Thoracic aorta (tissue), 2 donors: Measurements from ENCODE around the gene CDH2. TPM values are rescaled to one million over a fixed set of nuclear protein-coding genes. Genes with fewer than 3 reads are reported as not detected.

Experiments used
- ATAC-seq: fragments of 150-250 bp; one replicate; pipeline ENCODE4 v1.8.0; 2017; ENCODE audit warnings: low read depth; ENCODE audit not compliant: insufficient number of reproducible peaks, low FRiP score
- DNase-seq: peaks from one replicate; pipeline ENCODE4 v3.0.0-alpha.2; 2020; ENCODE audit warnings: low spot score
- H3K27ac ChIP-seq, 2 donors: fragments of 200-600 bp; sonication (generic); 1 replicate in 1 of 2; 2 replicates in 1 of 2; pipeline ENCODE4 v1.5.1; 2016; ENCODE audit warnings: mild to moderate bottlenecking in 2 of 2, moderate library complexity in 2 of 2
- H3K27me3 ChIP-seq: fragments of 200-600 bp; sonication (generic); replicated peaks from 2 replicates; pipeline ENCODE4 v1.6.0; 2016; ENCODE audit warnings: mild to moderate bottlenecking; ENCODE audit not compliant: insufficient read depth
- H3K36me3 ChIP-seq: fragments of 200-600 bp; sonication (generic); one replicate; pipeline ENCODE4 v1.5.1; 2016
- H3K4me1 ChIP-seq, 2 donors: fragments of 200-600 bp; sonication (generic); 1 replicate in 1 of 2; 2 replicates in 1 of 2; pipeline versions ENCODE4 v1.5.1 to v1.6.0; 2016; ENCODE audit warnings: low read depth in 2 of 2, mild to moderate bottlenecking in 1 of 2; ENCODE audit not compliant: control insufficient read depth in 1 of 2
- H3K4me3 ChIP-seq: fragments of 200-600 bp; sonication (generic); 2 replicates; pipeline ENCODE4 v1.5.1; 2016; ENCODE audit warnings: mild to moderate bottlenecking
- H3K9me3 ChIP-seq: fragments of 200-600 bp; sonication (generic); 2 replicates; pipeline ENCODE4 v1.5.1; 2016
- total RNA-seq, 2 donors: library from RNA; depleted of rRNA; stranded (reverse); fragments of >200 nt; gene quantifications; one replicate each; pipeline versions ENCODE4 v1.1.0 to v1.2.3, GENCODE V29; 2016
- TF ChIP-seq, protein P1 (sequence below): fragments of 200-600 bp; sonication (generic); IDR thresholded peaks from one replicate; pipeline ENCODE4 v1.5.1; 2019; ENCODE audit warnings: antibody characterized with exemption

The CDH2 gene
- total RNA-seq, 2 donors from 2014 or later, result 25.9 to 37.9 TPM

GRCh38 chr18:27952741-27953140, 224.2 kb downstream of the CDH2 start:
- Histone ChIP-seq H3K4me1 (peaks cover 7 to 11% of the 10 kb centered on the region in 2 donors), H3K36me3 (no peaks in the 10 kb centered on the region), H3K27me3 (no peaks in the 10 kb centered on the region), H3K9me3 (no peaks in the 10 kb centered on the region), H3K4me3 (no peak overlapping the region), H3K27ac (no peak overlapping the region)
- TF ChIP-seq, protein P1, sequence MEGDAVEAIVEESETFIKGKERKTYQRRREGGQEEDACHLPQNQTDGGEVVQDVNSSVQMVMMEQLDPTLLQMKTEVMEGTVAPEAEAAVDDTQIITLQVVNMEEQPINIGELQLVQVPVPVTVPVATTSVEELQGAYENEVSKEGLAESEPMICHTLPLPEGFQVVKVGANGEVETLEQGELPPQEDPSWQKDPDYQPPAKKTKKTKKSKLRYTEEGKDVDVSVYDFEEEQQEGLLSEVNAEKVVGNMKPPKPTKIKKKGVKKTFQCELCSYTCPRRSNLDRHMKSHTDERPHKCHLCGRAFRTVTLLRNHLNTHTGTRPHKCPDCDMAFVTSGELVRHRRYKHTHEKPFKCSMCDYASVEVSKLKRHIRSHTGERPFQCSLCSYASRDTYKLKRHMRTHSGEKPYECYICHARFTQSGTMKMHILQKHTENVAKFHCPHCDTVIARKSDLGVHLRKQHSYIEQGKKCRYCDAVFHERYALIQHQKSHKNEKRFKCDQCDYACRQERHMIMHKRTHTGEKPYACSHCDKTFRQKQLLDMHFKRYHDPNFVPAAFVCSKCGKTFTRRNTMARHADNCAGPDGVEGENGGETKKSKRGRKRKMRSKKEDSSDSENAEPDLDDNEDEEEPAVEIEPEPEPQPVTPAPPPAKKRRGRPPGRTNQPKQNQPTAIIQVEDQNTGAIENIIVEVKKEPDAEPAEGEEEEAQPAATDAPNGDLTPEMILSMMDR, result no peak
- DNase-seq, result no peak
- no peak for ATAC-seq

DNA sequence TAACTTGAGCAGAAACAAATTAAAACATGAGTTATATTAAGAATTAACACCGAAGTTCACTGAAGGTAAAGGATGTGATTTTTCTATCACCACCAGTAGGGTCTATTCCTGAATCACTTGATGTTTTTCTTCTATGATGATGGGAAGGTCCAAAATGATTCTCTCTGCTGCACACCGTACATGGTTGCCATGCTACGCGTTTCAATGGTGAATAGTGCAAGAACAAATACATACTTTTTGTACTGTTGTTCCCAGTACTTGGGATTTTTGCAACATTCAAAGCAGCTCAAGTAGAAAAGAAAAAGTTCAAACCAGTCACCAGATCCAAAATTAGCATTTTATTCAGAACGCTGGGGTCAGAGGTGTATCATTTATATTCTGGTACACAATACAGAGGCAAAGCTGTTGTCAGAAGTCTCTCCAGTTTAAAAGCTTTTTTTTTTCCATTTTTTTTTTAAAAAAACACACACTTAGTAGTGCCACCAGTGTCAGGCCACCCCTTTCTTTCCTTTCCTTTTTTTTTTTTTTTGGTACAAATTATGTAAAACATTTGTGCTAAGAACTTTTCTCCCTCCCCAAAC, 226.2 kb downstream of the CDH2 start:
- ATAC-seq (no peak), DNase-seq (no peak)
- no peaks in the 10 kb centered on the region for H3K27me3 ChIP-seq
- H3K4me3 ChIP-seq, result no peak overlapping the region
- TF ChIP-seq, protein P1, result no peak
- H3K36me3 ChIP-seq, result no peaks in the 10 kb centered on the region
- H3K27ac ChIP-seq, result no peak overlapping the region
- H3K9me3 ChIP-seq, result no peaks in the 10 kb centered on the region
- peaks cover 7 to 11% of the 10 kb centered on the region in 2 donors for H3K4me1 ChIP-seq

DNA sequence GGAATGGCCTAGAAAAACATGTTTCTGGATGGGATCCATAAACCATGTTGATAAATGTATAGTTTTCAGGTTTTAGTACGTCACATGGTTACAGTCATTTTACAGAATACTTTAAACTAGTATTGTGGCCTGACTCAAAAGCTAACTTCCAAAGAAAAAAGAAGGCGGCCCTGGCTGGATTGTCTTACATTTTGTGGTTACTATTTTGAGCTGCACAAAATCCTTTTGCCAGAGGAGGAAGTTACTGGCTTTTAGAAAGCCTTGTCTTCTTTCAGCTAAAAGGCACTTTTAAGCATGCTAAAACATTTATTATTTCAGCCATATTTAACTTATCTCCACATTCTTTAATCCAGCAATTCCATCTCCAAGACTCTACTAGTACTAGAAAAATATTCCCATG, 227.9 kb downstream of the CDH2 start:
- ATAC-seq (no peak), DNase-seq (no peak)
- Histone ChIP-seq H3K9me3 (no peaks in the 10 kb centered on the region), H3K27me3 (no peaks in the 10 kb centered on the region), H3K4me3 (no peak overlapping the region), H3K27ac (peak overlapping the region in 1 of 2 donors; percentile 3), H3K36me3 (no peaks in the 10 kb centered on the region), H3K4me1 (peaks cover 7 to 11% of the 10 kb centered on the region in 2 donors)
- TF ChIP-seq, protein P1, result no peak

- DNase-seq (no peak), ATAC-seq (no peak)
- TF ChIP-seq, protein P1, result no peak
- Histone ChIP-seq H3K27ac (no peak overlapping the region), H3K4me3 (no peak overlapping the region), H3K9me3 (no peaks in the 10 kb centered on the region), H3K36me3 (no peaks in the 10 kb centered on the region), H3K27me3 (no peaks in the 10 kb centered on the region), H3K4me1 (no peaks in the 10 kb centered on the region)
Measured at GRCh38 chr18:27942706-27943105, 234.2 kb downstream of the CDH2 start.

DNA sequence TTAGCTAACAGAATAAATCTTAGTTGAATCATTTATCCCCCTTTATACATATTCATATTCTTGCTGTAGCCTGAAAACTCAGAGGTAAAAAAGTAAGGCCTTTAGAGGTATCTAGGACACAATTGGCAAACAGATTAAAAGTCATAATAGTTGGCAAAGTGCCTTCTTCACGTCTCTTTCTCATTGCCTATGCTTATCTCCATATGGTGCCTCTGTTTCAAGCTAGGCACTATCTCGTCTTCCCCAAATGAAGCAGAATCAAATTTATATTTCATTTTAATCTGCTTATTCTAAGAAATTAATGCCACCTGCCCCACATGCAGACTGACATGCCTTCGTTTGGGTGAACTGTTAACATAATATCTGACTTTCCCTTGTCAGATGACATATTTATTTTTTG, 245.4 kb downstream of the CDH2 start:
- Histone ChIP-seq H3K27ac (no peak overlapping the region), H3K27me3 (no peaks in the 10 kb centered on the region), H3K4me1 (no peaks in the 10 kb centered on the region), H3K36me3 (no peaks in the 10 kb centered on the region), H3K4me3 (no peak overlapping the region), H3K9me3 (no peaks in the 10 kb centered on the region)
- TF ChIP-seq, protein P1, result no peak
- DNase-seq (no peak), ATAC-seq (no peak)
